Measurements from ENCODE around the gene COL5A1.

Gene COL5A1

GRCh38 chr9:134818591-134818990 lies 177.0 kb downstream of the COL5A1 start:
- DNase-seq, result no peak

GRCh38 chr9:134820901-134821300 lies 179.3 kb downstream of the COL5A1 start:
- DNase-seq, result no peak

- DNase-seq, result no peak
These were observed 180.9 kb downstream of the COL5A1 start for GRCh38 chr9:134822541-134822940.

GRCh38 chr9:134823623-134824022 lies 182.0 kb downstream of the COL5A1 start:
- DNase-seq, result no peak

GRCh38 chr9:134824583-134824982 lies 183.0 kb downstream of the COL5A1 start:
- DNase-seq, result no peak

GRCh38 chr9:134825025-134825424 lies 183.4 kb downstream of the COL5A1 start:
- DNase-seq, result no peak

GRCh38 chr9:134826336-134827285 lies 185.0 kb downstream of the COL5A1 start:
- no peak for DNase-seq

- DNase-seq, result no peak
These were observed 186.0 kb downstream of the COL5A1 start for GRCh38 chr9:134827559-134827958.

GRCh38 chr9:134827993-134828392 lies 186.4 kb downstream of the COL5A1 start:
- no peak for DNase-seq

GRCh38 chr9:134828892-134829291 lies 187.3 kb downstream of the COL5A1 start:
- DNase-seq, result no peak

- no peak for DNase-seq
These were observed 187.8 kb downstream of the COL5A1 start for GRCh38 chr9:134829356-134829937.

GRCh38 chr9:134830126-134830525 lies 188.5 kb downstream of the COL5A1 start:
- DNase-seq, result no peak

- no peak for DNase-seq
These were observed 189.5 kb downstream of the COL5A1 start for GRCh38 chr9:134830926-134831720.

GRCh38 chr9:134832471-134832870 lies 190.9 kb downstream of the COL5A1 start:
- no peak for DNase-seq

- no peak for DNase-seq
These were observed 191.8 kb downstream of the COL5A1 start for GRCh38 chr9:134833294-134833880.

GRCh38 chr9:134834217-134834956 lies 192.8 kb downstream of the COL5A1 start:
- no peak for DNase-seq

- no peak for DNase-seq
These were observed 193.4 kb downstream of the COL5A1 start for GRCh38 chr9:134834957-134835419.

- DNase-seq, result no peak
These were observed 193.8 kb downstream of the COL5A1 start for GRCh38 chr9:134835448-134835847.

GRCh38 chr9:134835987-134836386 lies 194.4 kb downstream of the COL5A1 start:
- DNase-seq, result no peak

- DNase-seq, result no peak
These were observed 194.9 kb downstream of the COL5A1 start for GRCh38 chr9:134836406-134836970.

GRCh38 chr9:134837529-134837928 lies 195.9 kb downstream of the COL5A1 start:
- DNase-seq, result no peak
